ENCODE data around the gene CIDEA. TPM values are rescaled to one million over a fixed set of nuclear protein-coding genes. Genes with fewer than 3 reads are reported as not detected.
A peak's percentile ranks its signal among the peaks of the same experiment; 100 is the strongest.

The CIDEA gene
- total RNA-seq, 4 donors from 2014 or later, result 132 to 584 (median 435) TPM

DNA sequence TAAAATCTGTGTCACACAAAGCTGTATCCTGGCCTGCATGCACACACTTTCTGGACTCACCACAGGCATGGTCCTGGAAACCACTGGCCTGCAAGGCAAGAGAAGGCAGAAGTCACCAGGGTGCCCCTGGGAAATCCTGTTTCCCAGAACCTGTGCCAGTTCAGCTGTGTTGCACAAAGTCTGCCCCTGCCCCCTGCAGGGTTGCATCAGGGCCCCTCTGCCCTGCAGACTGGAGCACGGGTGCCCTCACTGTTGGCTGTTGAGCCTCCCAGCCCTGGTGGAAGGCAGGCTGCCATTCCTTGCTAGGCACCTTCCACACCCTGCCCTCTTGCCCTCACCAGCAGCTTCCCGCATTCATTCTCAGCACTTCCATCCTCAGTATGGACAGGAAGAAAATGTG, 35.9 kb downstream of the CIDEA start:
- ATAC-seq (ENCODE audit: low FRiP score) (no peak), DNase-seq (ENCODE audit: low spot score) (peak; percentile 3)
- no peak for TF ChIP-seq CTCF (IDR thresholded peaks at IDR 0.05)

GRCh38 chr18:12291161-12291560, 37.0 kb downstream of the CIDEA start:
- no peak for TF ChIP-seq CTCF (IDR thresholded peaks at IDR 0.05)
- ATAC-seq (ENCODE audit: low FRiP score) (no peak), DNase-seq (ENCODE audit: low spot score) (no peak)

GRCh38 chr18:12291690-12292089, 37.5 kb downstream of the CIDEA start:
- peak; percentile 2 for DNase-seq (ENCODE audit: low spot score)
- TF ChIP-seq CTCF (IDR thresholded peaks at IDR 0.05), result no peak
- ATAC-seq (ENCODE audit: low FRiP score), result no peak

DNA sequence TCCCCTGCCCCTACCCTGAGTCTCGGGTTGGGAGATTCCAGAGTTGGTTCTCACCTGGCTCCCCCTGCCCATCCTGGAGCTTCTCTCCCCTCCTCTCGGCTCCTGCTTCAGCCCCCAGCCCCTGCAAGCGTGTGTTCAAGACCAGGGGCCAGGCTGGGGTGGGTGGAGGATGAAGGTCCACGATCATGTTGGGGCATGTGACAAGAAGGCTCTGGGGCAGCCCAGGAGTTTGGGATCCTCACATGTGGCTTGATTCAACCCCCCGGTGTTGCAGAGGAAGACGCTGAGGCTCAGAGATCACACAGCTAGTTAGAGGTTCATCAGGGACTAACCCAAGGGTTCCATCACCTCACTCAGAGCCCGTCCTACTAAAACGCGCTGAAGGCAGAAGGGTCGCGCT, 39.7 kb downstream of the CIDEA start:
- ATAC-seq (ENCODE audit: low FRiP score), result no peak
- no peak for TF ChIP-seq CTCF (IDR thresholded peaks at IDR 0.05)
- DNase-seq (ENCODE audit: low spot score), result peak; percentile 11

DNA sequence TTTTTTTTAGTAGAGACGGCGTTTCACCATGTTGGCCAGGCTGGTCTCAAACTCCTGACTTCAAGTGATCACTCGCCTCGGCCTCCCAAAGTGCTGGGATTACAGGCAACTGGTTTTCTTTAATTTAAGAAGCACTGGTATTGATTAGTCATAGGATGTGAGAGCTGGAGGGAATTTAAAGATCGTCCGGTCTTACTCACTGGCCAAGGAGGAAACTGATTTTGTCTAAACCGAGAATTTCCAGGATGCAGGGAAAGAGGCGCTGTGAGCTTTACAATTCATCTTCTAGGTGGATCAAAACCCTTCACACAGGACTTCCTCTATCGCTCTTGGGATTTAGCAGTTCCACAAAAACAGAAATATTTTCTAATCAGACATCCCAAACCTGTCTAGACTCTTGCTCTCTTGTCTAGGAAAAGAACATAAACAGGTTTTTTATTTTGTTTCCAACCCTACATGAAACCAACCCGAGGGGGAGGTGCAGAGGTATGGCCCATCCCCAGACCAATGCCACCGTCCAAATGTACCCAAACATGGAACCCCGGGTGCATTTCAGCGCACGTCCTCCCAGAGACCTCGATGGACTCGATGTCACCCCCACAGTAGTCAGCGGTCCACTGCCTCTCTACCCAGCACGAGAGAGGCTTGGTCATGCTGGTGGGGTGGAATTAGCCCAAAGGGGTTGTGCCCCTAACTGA, 41.4 kb downstream of the CIDEA start:
- DNase-seq (ENCODE audit: low spot score) (no peak), ATAC-seq (ENCODE audit: low FRiP score) (no peak)
- no peak for TF ChIP-seq CTCF (IDR thresholded peaks at IDR 0.05)

- no peak for TF ChIP-seq CTCF (IDR thresholded peaks at IDR 0.05)
- DNase-seq (ENCODE audit: low spot score) (peak; percentile 9), ATAC-seq (ENCODE audit: low FRiP score) (no peak)
Observed at GRCh38 chr18:12296087-12296403, 41.9 kb downstream of the CIDEA start.

- no peak for DNase-seq (ENCODE audit: low spot score)
- no peak for ATAC-seq (ENCODE audit: low FRiP score)
Observed at GRCh38 chr18:12296457-12296856, 42.3 kb downstream of the CIDEA start.

More at GRCh38 chr18:12296457-12296856, 42.3 kb downstream of the CIDEA start:
- TF ChIP-seq CTCF (IDR thresholded peaks at IDR 0.05), result no peak
